Posterior vena cava (tissue), 2 donors: ENCODE measurements around the gene SLC12A1. TPM values are rescaled to one million over a fixed set of nuclear protein-coding genes. Genes with fewer than 3 reads are reported as not detected.

ENCODE experiments used
- DNase-seq: peaks from one replicate; pipeline ENCODE4 v3.0.0-alpha.2; 2020; ENCODE audit warnings: low spot score
- intact Hi-C, 2 donors: fragments of 100-400 bp; cut with DNase I; formaldehyde crosslinking; loops; one replicate each; pipeline versions ENCODE4 v1.14.1 to v1.14.2; 2022 to 2023
- long read RNA-seq, 2 donors: library from polyadenylated mRNA; unstranded; transcript quantifications; one replicate each; pipeline ENCODE4 v2.0.0, GENCODE V29; 2020 to 2021
- total RNA-seq, 2 donors: library from RNA; stranded (reverse); fragmentation: NEBNext Ultra II Directional; extraction: Animal tissue kit (Norgen Biotek cat#: 25700); gene quantifications; one replicate each; pipeline ENCODE4 v1.2.1, GENCODE V29; 2021
- donor health status: DM: yes; HTN: yes; CAD: no.
- donor health status: DM: yes; HTN: yes; CAD: no.

SLC12A1 gene
- total RNA-seq: not detected
- long read RNA-seq, donor 1: 0 reads
- long read RNA-seq, donor 2: 0 reads

- intact Hi-C loops: no loop called here
- no peak for DNase-seq
These were observed at the start of gene SLC12A1 for GRCh38 chr15:48205981-48206380. Gene SLC12A1, plus strand, starts transcription at chr15:48206302. Its CDS starts 1,418 bp downstream, at chr15:48207720.

- intact Hi-C loops: no loop called here
These were observed 37.5 kb upstream of the SLC12A1 start for GRCh38 chr15:48168616-48169015.

GRCh38 chr15:48170981-48171380 lies 35.1 kb upstream of the SLC12A1 start:
- no peak for DNase-seq
- intact Hi-C loops: no loop called here

More at GRCh38 chr15:48168616-48169015, 37.5 kb upstream of the SLC12A1 start:
- DNase-seq: no peak

- intact Hi-C loops: no loop called here
- no peak for DNase-seq
These were observed 31.0 kb upstream of the SLC12A1 start for GRCh38 chr15:48175126-48175525.

GRCh38 chr15:48176112-48176511 lies 30.0 kb upstream of the SLC12A1 start:
- intact Hi-C loops: no loop called here
- no peak for DNase-seq

- intact Hi-C loops: no loop called here
- DNase-seq: no peak
These were observed 29.1 kb upstream of the SLC12A1 start for GRCh38 chr15:48176957-48177356.

- DNase-seq: no peak
- intact Hi-C loops: no loop called here
These were observed 28.7 kb upstream of the SLC12A1 start for GRCh38 chr15:48177383-48177765.

GRCh38 chr15:48177766-48178647 lies 28.1 kb upstream of the SLC12A1 start, which contains the start of gene MYEF2:
Gene MYEF2, minus strand, starts transcription at chr15:48178295. Its CDS starts 58 bp downstream, at chr15:48178237.
- intact Hi-C loops: no loop called here
- peak; percentile 85 for DNase-seq

- DNase-seq: no peak
- intact Hi-C loops: no loop called here
These were observed 27.5 kb upstream of the SLC12A1 start for GRCh38 chr15:48178648-48178931.

GRCh38 chr15:48182749-48183148 lies 23.4 kb upstream of the SLC12A1 start:
- intact Hi-C loops: no loop called here

GRCh38 chr15:48185529-48185928 lies 20.6 kb upstream of the SLC12A1 start:
- intact Hi-C loops: no loop called here
- DNase-seq: no peak

More at GRCh38 chr15:48182749-48183148, 23.4 kb upstream of the SLC12A1 start:
- no peak for DNase-seq

- intact Hi-C loops: no loop called here
These were observed 19.8 kb upstream of the SLC12A1 start for GRCh38 chr15:48186271-48186670.

GRCh38 chr15:48190932-48191573 lies 15.0 kb upstream of the SLC12A1 start:
- intact Hi-C loops: no loop called here
- peak; percentile 88 for DNase-seq

More at GRCh38 chr15:48186271-48186670, 19.8 kb upstream of the SLC12A1 start:
- no peak for DNase-seq

- DNase-seq: no peak
- intact Hi-C loops: no loop called here
These were observed 14.4 kb upstream of the SLC12A1 start, which contains the start of gene CTXN2 for GRCh38 chr15:48191574-48192225. Gene CTXN2, plus strand, starts transcription at chr15:48191665. Its CDS starts 9,636 bp downstream, at chr15:48201301.

- intact Hi-C loops: no loop called here
These were observed 4.0 kb upstream of the SLC12A1 start for GRCh38 chr15:48202068-48202467.

GRCh38 chr15:48221261-48221660 lies 15.2 kb downstream of the SLC12A1 start:
- intact Hi-C loops: no loop called here
- DNase-seq: no peak

More at GRCh38 chr15:48202068-48202467, 4.0 kb upstream of the SLC12A1 start:
- no peak for DNase-seq

- no peak for DNase-seq
- intact Hi-C loops: no loop called here
These were observed 15.8 kb downstream of the SLC12A1 start for GRCh38 chr15:48221885-48222284.

- no peak for DNase-seq
- intact Hi-C loops: no loop called here
These were observed 16.5 kb downstream of the SLC12A1 start for GRCh38 chr15:48222627-48223026.

GRCh38 chr15:48225771-48226170 lies 19.7 kb downstream of the SLC12A1 start:
- no peak for DNase-seq
- intact Hi-C loops: no loop called here

GRCh38 chr15:48230498-48230897 lies 24.4 kb downstream of the SLC12A1 start:
- intact Hi-C loops: no loop called here
- no peak for DNase-seq
